CD1c-positive myeloid dendritic cell (primary cell): ENCODE data around the gene MAP4K5.

Experiments used
- DNase-seq: peaks from one replicate; pipeline ENCODE4 v3.0.0-alpha.2; 2016; ENCODE audit errors: extremely low spot score

The MAP4K5 gene

DNA sequence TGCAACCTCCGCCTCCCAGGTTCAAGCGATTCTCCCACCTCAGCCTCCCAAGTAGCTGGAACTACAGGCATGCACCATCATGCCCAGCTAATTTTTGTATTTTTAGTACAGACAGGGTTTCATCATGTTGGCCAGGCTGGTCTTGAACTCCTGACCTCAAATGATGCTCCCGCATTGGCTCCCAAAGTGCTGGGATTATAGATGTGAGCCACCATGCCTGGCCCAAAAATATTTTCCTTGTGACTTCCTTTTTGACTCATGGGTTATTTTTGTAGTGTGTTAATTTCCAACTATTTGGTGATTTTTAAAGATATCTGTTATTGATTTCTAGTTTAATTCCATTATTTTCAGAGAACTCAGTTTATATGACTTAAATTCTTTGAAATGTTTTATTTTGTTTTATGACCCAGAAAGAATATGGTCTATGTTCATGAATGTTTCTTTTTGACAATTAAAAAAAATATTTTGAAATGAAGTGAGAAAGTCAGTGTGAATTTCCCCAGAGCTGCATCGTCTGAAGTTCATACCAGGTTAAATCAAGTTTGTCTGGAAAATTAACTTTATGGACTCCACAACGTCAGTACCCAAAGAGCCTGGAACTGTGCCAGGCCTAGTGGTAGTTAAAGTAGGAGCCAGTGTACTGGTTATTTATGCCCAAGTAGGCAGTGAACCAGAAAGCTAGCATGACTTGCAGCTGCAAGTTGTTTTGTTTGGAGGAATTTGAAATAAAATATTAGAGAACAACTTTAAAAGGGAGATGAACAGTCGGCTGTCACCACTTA, 132.9 kb downstream of the MAP4K5 start:
- DNase-seq, result no peak

DNA sequence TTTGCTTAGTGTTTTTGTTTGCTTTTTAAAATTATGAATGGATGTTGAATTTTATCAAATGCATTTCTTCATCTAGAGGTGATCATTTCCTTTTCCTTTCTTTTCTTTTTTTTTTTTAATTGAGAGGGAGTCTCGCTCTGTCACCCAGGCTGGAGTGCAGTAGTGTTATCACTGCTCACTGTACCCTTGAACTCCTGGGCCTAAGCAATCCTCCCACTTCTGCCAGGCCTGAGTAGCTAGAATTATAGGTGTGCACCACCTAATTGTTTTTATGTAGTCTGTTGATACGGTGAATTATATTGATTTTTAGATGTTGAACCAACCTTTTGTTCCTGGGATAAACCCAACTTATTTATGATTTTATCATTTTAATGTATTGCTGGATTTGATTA, 134.2 kb downstream of the MAP4K5 start:
- DNase-seq, result no peak

DNA sequence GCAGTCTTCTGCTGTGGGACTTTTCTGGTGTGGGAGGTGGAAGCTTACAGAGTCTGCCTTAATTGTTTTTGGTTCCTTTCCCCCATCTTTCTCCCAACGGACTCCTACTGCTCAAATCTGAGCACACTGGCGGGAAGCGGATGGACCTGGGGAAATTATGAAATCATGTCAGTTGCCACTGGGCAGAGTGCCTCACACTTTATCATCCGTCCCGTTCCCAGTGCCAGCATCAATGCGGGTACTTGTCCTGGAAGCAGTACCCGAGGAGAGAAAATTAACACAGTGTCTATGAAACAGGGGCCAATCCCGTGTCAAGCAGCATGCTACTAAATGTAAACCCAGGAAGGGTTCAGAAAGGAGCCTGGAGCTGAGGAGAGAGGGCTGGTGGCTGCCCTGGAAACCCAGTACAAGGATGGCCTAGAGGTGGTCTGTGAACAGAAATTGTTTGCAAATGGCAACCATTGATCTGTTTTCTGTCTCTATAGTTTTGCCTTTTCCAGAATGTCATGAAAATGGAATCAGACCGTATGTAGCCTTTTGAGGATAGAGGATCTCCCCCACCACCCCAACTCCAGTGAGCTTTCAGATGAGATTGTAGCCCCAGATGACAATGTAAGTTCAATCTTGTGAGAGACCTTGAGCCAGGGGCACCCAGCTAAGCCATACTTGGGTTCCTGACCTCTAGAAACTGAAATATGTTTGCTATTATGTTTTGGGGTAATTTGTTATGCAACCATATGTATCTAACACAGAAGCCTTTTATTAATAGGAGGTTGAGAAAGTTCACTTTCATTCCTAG, 134.8 kb downstream of the MAP4K5 start:
- DNase-seq, result no peak

DNA sequence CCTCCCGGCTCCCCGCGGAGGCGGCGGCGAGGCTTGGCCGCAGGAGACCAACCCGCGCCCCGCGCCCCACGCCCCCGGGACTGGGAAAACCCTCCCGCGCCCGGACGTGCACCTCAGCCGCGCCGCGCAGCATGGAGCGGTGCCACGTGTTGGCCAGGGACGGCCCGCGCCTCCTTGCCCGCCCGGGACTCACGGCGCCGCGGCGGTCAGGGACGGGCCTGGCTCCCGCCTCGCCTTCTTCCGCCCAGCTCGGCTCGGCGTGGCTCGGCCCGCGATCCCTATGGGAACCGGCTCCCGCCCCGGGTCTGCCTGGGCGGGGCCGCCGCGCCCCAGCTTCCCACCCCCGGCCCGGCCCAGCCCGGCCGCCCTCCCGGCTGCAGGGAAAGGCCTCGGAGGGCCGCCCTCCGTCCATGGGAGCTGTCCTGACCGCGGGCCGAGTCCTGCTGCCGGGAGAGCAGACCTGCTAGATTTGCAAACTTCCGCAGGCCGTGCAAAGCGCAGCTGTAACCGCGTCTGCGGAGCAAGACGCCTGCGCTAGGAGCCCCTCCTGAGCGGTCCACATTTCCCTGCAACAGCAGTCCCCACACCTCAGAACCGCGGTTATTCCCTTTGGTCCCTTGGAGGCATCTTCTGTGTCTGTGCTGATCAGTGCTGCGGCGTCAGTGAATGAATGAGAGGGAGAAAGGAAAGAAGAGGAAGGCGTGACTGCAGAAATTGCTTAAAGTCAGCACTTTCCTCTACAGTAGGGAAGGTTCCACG, 135.6 kb downstream of the MAP4K5 start, which contains the start of gene CDKL1:
Gene CDKL1 (minus strand): TSS at position 251 of the 759 bp plus-strand sequence. CDS start 1,013 bp downstream, outside the sequence.
- peak; percentile 78 for DNase-seq

DNA sequence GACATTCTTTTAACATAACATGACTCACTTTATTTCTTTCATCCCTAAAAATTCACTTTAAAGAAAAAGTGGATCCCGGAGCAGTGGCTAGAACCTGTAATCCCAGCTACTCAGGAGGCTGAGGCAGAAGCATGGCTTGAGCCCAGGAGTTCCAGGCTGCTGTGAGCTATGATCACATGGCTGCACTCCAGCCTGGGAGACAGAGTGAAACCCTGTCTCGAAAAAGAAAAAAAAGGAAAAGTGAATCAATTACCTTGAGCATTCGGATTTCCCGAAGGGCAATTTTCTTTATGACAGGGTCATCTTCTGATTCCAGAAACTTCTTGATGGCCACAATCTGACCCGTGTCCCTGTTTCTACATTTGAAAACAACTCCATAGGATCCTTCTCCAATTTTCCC, 136.9 kb downstream of the MAP4K5 start:
- DNase-seq, result no peak

DNA sequence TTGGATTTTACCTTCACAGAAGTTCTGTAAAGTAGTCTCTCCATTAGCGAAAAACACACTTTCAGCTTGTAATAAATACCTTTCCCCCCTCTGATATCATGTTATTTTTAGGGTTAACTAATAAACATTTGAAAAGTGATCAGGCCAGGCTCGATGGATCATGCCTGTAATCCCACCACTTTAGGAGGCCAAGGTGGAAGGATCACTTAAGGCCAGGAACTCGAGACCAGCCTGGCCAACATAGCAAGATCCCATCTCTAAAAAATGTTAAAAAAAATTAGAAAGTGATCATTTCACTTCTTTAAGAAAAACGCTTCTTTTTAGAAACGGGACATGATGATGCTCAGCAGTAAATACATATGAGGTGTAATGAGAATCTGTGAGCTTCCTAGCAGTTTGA, 137.7 kb downstream of the MAP4K5 start:
- DNase-seq, result no peak

DNA sequence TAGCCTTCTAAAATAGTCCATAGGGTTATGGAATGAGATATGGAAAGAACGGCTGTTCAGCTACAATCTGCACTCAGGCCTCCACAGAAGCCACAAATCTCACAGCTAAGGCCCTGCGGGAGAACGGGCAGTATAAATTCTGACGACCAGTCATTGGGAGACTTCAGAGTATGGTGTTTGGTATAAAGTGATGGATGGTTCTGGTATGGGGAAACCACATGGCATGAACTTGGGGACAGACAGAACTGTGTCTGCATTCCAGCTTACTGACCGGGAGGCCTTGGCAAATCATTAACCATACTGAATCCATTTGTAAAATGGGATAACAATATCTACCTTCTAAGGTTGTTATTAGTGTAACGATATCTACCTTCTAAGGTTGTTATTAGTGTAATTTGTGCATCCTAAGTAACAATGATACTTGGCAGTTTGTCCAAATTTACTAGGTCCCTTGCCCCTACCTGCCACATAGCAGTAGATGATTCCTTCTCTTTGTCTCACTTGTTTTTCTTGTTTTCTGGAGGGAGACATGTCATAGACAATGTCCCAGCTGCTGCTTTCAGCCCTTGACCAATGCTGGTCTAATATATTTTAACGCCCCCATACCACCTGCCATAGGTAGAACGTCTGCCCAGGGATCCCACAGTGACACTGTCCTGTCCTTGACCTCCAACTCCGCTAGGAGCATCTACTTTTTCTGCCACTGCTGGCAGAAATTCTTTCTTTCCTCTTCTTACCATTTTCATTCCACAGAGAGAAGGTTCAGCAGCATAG, 142.5 kb downstream of the MAP4K5 start:
- DNase-seq, result no peak

DNA sequence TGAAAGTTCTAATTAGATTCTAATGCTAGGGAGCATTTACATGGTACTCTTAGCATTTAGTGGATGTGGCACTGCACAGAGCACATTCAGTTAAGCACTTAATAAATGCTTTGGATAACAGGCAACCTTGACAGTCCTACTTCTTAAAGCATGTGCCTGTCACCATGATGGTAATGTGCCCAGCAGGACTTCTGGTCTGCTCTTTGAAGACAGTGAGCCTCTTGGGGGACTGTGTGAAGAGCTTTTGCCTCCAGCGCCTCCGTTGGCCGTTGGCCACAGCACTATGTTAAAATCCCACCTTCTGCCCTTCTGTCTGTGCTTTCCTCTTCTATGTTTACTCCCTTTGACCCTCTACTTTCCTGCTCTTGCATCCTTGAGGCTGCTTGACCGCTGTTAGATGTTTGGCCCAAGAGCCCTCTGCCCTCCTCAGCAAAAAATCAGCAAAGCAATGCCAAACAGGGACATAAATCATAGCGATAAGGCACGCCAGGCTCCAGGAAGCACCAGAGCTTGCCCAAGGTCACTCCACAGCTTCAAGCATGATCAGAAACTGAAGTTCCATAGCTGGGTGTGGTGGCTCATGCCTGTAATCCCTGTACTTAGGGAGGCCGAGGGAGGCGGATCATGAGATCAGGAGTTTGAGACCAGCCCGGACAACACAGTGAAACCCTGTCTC, 144.0 kb downstream of the MAP4K5 start:
- DNase-seq, result no peak

DNA sequence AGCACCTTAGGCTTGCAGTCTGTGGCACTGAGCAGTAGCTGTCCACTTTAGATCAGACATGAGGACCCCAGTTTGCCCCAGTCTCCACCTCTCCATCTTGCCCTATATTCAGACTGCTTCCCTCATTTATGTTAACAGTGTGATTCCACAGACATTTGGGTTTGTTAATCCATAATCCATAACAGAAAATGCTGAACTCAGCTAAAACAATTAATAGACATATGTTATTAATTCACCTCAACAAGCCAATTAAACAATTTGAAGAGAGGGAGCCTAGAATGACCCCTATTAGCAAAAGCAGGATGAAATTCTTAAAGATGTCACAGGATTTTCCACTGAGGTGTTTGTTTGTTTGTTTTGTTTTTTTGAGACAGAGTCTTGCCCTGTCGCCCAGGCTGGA, 144.8 kb downstream of the MAP4K5 start:
- no peak for DNase-seq

DNA sequence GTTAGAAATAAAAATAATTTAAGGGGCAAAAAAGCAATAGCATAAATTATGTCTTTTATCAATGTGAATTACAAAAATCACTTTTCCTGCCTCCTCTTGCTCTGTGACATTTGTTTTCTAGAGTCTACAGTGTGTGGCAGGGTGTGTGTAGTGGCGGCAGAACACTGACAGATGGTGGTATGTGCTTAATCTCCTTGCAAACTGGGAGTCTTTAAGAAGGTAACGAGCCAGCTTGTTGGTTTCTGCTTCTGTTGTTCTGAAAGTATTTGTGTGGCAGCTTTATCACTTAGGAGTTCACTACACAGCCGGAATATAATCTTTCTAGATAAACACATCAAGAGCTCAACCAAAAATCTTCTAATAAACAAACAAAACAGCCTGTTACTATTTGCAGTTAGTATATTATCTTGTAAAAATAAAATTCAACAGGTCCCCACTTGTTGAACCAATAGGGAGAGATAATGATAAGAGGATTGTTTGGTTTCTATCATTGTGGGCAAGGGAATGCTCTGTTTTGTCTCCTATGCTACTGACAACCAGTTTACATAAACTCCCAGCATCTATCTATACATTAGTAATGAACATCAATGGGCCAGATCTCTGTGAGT, 148.6 kb downstream of the MAP4K5 start:
- no peak for DNase-seq

DNA sequence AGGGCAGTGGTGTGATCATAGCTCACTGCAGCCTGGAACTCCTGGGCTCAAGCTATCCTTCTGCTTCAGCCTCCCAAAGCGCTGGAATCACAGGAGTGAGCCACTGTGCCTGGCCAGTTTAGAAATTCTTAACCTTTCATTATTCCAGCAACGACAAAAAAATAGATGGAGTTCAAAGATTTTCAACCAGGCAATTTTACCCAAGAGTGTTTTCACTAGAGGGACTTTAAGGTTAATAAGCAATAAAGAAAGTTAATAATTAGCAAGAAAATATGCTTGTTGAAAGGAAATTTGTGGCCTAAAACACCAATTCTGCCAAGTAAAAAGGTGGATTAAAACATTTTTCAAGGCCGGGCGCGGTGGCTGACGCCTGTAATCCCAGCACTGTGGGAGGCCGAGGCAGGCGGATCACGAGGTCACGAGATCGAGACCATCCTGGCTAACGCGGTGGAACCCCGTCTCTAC, 150.5 kb downstream of the MAP4K5 start:
- DNase-seq, result no peak

DNA sequence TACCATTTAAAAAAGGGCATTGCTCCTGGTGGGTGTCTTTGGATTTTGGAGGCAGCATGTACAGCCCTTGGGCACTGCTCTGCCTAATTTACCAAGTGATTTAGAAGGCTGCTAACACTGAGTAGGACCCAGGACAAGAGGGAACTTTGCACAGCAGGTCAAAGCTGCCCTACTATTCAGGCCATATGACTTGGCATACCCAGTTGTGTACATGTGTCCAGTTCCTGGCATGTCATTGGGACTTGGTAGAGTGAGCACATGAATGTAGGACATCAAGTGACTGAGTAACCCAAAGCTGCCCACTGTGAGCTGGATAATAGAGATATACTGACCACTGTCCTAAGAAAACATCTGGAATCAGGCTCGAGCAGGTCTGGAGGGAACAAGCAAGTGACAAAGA, 151.4 kb downstream of the MAP4K5 start:
- DNase-seq, result no peak

DNA sequence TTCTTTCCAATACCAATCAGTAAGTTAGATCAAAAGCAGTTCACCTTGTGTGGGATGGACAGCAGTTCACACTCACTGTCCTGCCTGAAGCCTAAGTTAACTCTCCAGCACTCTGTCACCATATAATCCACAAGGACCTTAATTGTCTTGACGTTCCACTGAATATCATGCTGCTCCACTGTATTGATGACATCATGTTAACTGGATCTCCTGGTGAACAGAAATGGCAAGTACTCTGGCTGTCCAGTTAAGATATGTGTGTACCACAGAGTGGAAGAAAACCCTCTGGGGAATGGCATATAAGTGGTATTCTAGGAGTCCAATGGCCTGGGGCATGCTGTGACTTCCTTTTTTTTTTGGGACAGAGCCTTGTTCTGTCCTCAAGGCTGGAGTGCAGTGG, 151.9 kb downstream of the MAP4K5 start:
- DNase-seq, result no peak

DNA sequence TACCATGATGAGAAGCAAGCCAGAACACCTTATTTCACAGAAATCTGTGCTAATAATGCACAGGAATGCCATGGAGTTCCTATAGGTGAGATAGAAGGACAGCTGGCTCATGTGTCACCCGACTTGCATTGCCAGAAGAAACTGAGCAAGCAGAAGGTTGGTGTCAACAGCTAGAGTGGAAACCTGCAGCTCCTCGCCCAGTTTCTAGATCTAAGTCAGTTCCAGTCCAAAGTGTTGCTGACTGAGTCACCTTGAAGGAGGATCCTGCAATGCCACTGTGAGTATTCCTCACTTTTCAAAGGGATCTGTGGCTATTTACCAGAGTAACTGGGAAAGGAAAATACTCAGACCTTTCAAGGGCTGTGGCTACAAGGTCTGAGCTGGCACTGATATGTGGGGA, 152.8 kb downstream of the MAP4K5 start:
- no peak for DNase-seq

DNA sequence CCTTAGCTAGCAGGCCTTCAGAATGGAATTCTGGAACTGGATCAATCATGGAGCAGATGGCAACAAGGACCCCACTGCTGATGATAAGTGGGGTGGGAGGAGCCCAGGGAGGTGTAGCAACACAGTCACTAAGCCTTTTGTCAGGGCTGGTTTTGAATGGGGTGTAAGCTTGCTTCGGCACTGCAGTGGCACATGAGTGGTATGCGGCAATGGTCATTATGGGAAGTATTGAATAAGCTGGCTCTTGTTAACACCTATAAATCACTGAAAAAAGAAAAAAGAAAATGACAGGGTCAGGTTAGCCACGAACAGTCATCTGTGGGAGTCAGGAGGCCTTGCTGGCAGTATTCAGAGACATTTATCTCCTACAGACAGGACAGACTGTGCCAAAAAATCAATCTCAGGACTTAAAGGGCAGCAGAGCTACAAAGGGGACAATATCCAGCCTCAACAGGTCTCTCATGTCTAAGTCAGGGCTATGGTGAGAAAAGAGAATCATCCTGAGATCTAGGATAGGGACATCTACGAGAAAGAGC, 154.8 kb downstream of the MAP4K5 start:
- no peak for DNase-seq

DNA sequence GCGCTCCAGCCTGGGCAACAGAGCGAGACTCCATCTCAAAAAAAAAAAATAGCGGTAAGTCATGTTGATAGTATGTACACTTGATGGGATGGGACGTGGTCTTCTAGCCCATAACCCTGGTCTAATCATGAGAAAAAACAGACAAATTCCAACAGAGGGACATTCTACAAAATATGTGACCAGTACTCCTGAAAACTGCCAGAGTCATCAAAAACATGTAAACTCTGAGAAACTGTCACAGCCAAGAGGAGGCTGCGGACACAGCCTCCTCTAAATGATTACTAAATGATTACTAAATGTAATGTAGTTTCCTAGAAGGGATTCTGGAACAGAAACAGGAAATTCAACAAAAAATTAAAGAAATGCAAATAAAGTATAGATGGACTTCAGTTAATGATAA, 156.6 kb downstream of the MAP4K5 start:
- no peak for DNase-seq

DNA sequence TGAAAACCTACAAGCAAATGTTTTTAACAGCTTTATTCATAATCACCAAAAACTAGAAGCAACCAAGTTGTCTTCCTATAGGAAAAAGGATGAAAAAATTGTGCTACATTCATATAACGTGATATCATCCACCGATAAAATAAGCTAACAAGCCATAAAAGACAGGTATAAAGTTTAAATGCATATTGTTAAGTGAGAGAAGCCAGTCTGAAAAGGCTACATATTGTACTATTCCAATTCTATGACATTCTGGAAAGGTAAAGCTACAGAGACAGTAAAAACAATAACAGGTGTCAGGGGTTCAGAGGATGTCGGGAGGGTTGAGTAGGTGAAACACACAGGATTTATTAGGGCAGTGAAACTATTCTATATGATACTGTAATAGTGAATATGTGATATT, 158.4 kb downstream of the MAP4K5 start:
- no peak for DNase-seq

DNA sequence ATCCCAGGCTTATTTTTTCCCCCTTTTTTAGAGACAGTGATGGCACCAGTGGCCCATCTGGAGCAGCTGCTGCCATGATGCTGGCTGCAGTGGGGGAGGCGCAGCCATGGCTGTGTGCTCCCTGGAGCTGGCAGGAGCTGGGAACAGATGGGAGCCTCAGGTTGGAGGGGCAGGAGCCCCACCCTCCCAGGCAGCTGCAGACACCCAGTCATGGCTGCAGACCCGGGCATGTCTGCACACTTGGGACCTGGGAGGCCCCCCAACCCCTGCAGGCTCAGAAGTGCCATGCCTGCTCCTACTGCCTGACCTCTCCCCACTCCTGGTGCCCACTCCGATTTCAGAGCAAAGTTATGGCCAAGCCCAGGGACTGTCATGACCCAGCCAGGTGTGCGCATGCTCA, 160.8 kb downstream of the MAP4K5 start:
- no peak for DNase-seq
